ENCODE measurements around the gene SLC12A8. TPM values are rescaled to one million over a fixed set of nuclear protein-coding genes. Genes with fewer than 3 reads are reported as not detected.

SLC12A8 gene
- total and polyA plus RNA-seq, 12 donors = 1.0 to 5.9 (median 1.8) TPM

GRCh38 chr3:125168711-125169393, 43.7 kb downstream of the SLC12A8 start:
- DNase-seq = no peak
- WGBS, 4 donors = 74 to 94% (median 85%) methylated on average over 3 to 4 of the region's 4 CpGs
- H3K9me3 ChIP-seq (replicated peaks in 1 of 3) = no peaks in the 10 kb centered on the region
- no peak overlapping the region for H3K27ac ChIP-seq
- no peak for TF ChIP-seq POLR2A (IDR thresholded peaks at IDR 0.05)
- TF ChIP-seq, protein P1, sequence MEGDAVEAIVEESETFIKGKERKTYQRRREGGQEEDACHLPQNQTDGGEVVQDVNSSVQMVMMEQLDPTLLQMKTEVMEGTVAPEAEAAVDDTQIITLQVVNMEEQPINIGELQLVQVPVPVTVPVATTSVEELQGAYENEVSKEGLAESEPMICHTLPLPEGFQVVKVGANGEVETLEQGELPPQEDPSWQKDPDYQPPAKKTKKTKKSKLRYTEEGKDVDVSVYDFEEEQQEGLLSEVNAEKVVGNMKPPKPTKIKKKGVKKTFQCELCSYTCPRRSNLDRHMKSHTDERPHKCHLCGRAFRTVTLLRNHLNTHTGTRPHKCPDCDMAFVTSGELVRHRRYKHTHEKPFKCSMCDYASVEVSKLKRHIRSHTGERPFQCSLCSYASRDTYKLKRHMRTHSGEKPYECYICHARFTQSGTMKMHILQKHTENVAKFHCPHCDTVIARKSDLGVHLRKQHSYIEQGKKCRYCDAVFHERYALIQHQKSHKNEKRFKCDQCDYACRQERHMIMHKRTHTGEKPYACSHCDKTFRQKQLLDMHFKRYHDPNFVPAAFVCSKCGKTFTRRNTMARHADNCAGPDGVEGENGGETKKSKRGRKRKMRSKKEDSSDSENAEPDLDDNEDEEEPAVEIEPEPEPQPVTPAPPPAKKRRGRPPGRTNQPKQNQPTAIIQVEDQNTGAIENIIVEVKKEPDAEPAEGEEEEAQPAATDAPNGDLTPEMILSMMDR (IDR thresholded peaks at IDR 0.05) = no peak
- H3K4me1 ChIP-seq (replicated peaks in 1 of 2) = no peaks in the 10 kb centered on the region
- no peaks in the 10 kb centered on the region for H3K27me3 ChIP-seq
- H3K36me3 ChIP-seq (replicated peaks in 1 of 2) = no peaks in the 10 kb centered on the region
- intact Hi-C loops (cut with DNase I) = loop anchor here in 1 of 2 donors (10.0 kb wide), 1 partner anchor 174 kb away; no protein-coding TSS in a partner anchor
- no peak overlapping the region for H3K4me3 ChIP-seq

GRCh38 chr3:125166599-125167136, 45.9 kb downstream of the SLC12A8 start:
- intact Hi-C loops (cut with DNase I) = loop anchor here in 1 of 2 donors (10.0 kb wide), 1 partner anchor 172 kb away; no protein-coding TSS in a partner anchor
- Histone ChIP-seq H3K27me3 (no peaks in the 10 kb centered on the region), H3K4me1 (replicated peaks in 1 of 2) (no peaks in the 10 kb centered on the region), H3K36me3 (replicated peaks in 1 of 2) (no peaks in the 10 kb centered on the region), H3K27ac (no peak overlapping the region), H3K4me3 (no peak overlapping the region), H3K9me3 (replicated peaks in 1 of 3) (no peaks in the 10 kb centered on the region)
- no peak for DNase-seq
- TF ChIP-seq POLR2A (IDR thresholded peaks at IDR 0.05) = no peak
- TF ChIP-seq, protein P1 (IDR thresholded peaks at IDR 0.05) = no peak
- 85 to 89% (median 88%) methylated on average over 13 of the region's 13 CpGs for WGBS, 4 donors

DNA sequence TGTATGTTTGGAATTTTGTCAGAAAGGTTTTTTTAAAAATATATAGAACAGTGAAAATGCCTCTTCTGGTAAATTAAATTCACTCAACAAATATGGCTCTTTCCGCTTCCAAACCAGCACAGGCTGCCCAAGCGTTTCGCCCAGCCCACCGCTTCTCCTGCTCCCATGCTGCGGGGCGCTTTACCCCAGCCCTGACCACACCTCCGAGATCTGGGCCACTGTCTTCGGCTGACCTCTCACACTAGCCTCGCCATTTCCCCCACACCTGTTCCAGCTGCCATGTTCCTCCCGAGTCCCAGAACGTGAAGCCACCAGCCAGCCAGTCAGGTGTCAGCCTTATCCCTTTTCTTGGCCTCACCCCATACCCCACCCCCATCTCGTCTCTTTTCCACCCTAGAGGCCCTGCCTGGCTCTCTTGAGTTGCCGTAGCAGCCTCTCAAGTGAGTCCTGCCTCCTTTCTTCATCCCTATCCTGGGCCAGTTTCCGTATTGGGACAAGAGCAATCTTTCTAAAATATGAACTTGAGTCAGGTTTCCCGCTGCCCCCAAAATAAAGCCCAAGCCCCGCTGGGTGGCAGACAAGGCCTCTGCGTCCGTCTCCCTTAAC, 46.5 kb downstream of the SLC12A8 start:
- H3K4me1 ChIP-seq (replicated peaks in 1 of 2) = no peaks in the 10 kb centered on the region
- H3K27me3 ChIP-seq = no peaks in the 10 kb centered on the region
- intact Hi-C loops (cut with DNase I) = loop anchor here in 1 of 2 donors (10.0 kb wide), 1 partner anchor 171 kb away; no protein-coding TSS in a partner anchor
- H3K4me3 ChIP-seq = no peak overlapping the region
- TF ChIP-seq POLR2A (IDR thresholded peaks at IDR 0.05) = no peak
- TF ChIP-seq, protein P1 (IDR thresholded peaks at IDR 0.05) = no peak
- H3K36me3 ChIP-seq (replicated peaks in 1 of 2) = no peaks in the 10 kb centered on the region
- no peak overlapping the region for H3K27ac ChIP-seq
- no peaks in the 10 kb centered on the region for H3K9me3 ChIP-seq (replicated peaks in 1 of 3)
- 92 to 96% (median 93%) methylated on average over 18 of the region's 18 CpGs for WGBS, 4 donors
- DNase-seq = no peak

- intact Hi-C loops (cut with DNase I) = loop anchor here in 1 of 2 donors (10.0 kb wide), 1 partner anchor 171 kb away; no protein-coding TSS in a partner anchor
- Histone ChIP-seq H3K9me3 (replicated peaks in 1 of 3) (no peaks in the 10 kb centered on the region), H3K4me3 (no peak overlapping the region), H3K27ac (no peak overlapping the region), H3K27me3 (no peaks in the 10 kb centered on the region), H3K4me1 (replicated peaks in 1 of 2) (no peaks in the 10 kb centered on the region), H3K36me3 (replicated peaks in 1 of 2) (no peaks in the 10 kb centered on the region)
- DNase-seq = peak in 5 of 7 donors; percentile 50 to 70 (median 59)
- 77 to 88% (median 80%) methylated on average over 12 to 17 of the region's 17 CpGs for WGBS, 4 donors
- TF ChIP-seq, protein P1 (IDR thresholded peaks at IDR 0.05) = peak; percentile 47 to 73 (median 61)
- TF ChIP-seq POLR2A (IDR thresholded peaks at IDR 0.05) = no peak
These were observed 47.2 kb downstream of the SLC12A8 start for GRCh38 chr3:125165189-125165947.

Measured in adrenal gland (tissue), 12 donors.